Memory B cell (primary cell): ENCODE results near the gene ACTL6A.
A peak's percentile ranks its signal among the peaks of the same experiment; 100 is the strongest.
"Not testable (repeated sequence)": the region's sequence is repeated elsewhere in the genome, so short reads cannot be mapped to it uniquely, and the experiment has no call there.

Experiments
- ATAC-seq: fragments of 150-1000 bp; cut with Tn5 transposase; 2 replicates; pipeline ENCODE4 v1.10.0; 2021; ENCODE audit warnings: low read depth, mild to moderate bottlenecking, moderate library complexity
- DNase-seq, 2 donors: peaks; one replicate each; pipeline ENCODE4 v3.0.0; 2022; ENCODE audit warnings: low spot score in 2 of 2
- H3K27ac Mint-ChIP-seq: one replicate; pipeline ENCODE4 v1.8.0; 2022; ENCODE audit warnings: mild to moderate bottlenecking, moderate library complexity, mixed read lengths
- H3K27me3 Mint-ChIP-seq: one replicate; pipeline ENCODE4 v1.8.0; 2022; ENCODE audit warnings: mixed read lengths
- H3K36me3 Mint-ChIP-seq: one replicate; pipeline ENCODE4 v1.8.0; 2022; ENCODE audit warnings: mild to moderate bottlenecking, mixed read lengths
- H3K4me1 Mint-ChIP-seq: one replicate; pipeline ENCODE4 v1.8.0; 2022; ENCODE audit warnings: mixed read lengths
- H3K4me3 Mint-ChIP-seq: one replicate; pipeline ENCODE4 v1.8.0; 2022; ENCODE audit warnings: mild to moderate bottlenecking, moderate library complexity, mixed read lengths
- H3K9me3 Mint-ChIP-seq: one replicate; pipeline ENCODE4 v1.8.0; 2022; ENCODE audit warnings: mixed read lengths

Gene ACTL6A

DNA sequence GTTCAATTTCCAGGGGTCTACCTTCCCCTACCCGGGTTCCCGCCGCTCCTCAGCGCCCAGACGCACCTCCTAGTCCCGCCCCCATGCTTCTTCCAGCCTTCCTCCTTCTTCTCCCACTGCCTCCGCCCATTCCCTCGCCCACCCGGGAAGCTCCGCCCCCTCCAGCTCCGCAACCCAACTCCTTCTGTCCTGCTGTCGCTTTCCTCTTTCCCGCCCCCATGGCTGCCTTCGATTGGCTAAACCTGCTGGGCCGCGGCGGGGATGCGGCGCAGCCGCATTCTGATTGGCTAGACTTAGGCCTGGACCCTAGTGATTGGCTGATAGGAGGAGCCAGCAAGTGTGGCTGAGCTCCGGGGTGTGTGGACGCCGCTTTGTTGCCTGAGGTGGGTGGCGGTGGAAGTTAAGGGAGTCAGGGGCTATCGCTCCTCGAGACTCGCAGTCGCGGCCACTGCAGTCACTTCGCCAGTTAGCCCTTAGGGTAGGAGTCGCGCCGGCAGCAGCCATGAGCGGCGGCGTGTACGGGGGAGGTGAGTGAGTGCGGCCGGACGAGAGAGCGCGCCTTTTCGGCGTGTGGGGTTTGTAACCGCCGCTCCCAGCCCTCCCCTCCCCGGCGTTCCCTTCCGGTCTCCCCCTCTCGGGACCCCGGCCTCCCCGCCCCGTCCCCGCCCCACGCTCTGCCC is at the start of gene ACTL6A:
TSS of gene ACTL6A (plus strand) at position 336 of the 680 bp plus-strand sequence. CDS start at position 503, 167 bp downstream.
- H3K27me3 Mint-ChIP-seq = no peaks in the 10 kb centered on the region
- no peaks in the 10 kb centered on the region for H3K9me3 Mint-ChIP-seq
- H3K4me3 Mint-ChIP-seq = peak within 1 kb of the TSS; percentile 88
- no peaks in the 10 kb centered on the region for H3K36me3 Mint-ChIP-seq
- peak within 1 kb of the TSS; percentile 80 for H3K27ac Mint-ChIP-seq
- peaks cover 22% of the 10 kb centered on the region for H3K4me1 Mint-ChIP-seq
- DNase-seq (peak; percentile 85 to 94), ATAC-seq (peak; percentile 89)

GRCh38 chr3:179513862-179514261 is 48.9 kb upstream of the ACTL6A start:
- peaks cover 7% of the 10 kb centered on the region for H3K27me3 Mint-ChIP-seq
- no peak overlapping the region for H3K4me3 Mint-ChIP-seq
- ATAC-seq (no peak), DNase-seq (no peak)
- H3K27ac Mint-ChIP-seq = no peak overlapping the region
- H3K36me3 Mint-ChIP-seq = peaks cover 10% of the 10 kb centered on the region
- peaks cover 14% of the 10 kb centered on the region for H3K9me3 Mint-ChIP-seq
- no peaks in the 10 kb centered on the region for H3K4me1 Mint-ChIP-seq

- not testable (repeated sequence) for H3K4me1 Mint-ChIP-seq, DNase-seq, ATAC-seq, H3K4me3 Mint-ChIP-seq, H3K27me3 Mint-ChIP-seq, H3K36me3 Mint-ChIP-seq, H3K27ac Mint-ChIP-seq
- peaks cover 14% of the 10 kb centered on the region for H3K9me3 Mint-ChIP-seq
Measured at GRCh38 chr3:179516461-179517251, 46.1 kb upstream of the ACTL6A start.

- H3K4me3 Mint-ChIP-seq = no peak overlapping the region
- no peak for ATAC-seq
Measured at GRCh38 chr3:179526482-179526881, 36.2 kb upstream of the ACTL6A start.

DNA sequence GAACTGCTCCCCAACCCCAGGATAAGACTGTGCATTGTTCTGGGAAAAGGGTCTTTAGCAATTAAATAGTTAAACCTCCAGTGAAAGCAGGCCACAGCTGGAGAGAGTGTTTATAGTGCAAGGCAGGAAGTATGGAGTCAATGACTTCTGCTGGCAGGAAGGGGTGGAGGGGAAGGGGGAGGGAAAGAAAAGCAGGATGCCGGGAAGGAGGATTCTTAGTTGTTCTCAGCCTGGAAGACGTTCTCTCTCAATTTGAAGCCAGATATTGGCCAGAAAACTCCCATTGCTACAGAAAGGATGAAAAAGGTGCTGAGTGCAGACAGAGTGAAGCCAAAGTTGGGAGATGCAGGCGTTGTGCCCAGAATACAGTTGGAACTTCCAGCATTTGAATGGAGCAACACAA is 35.7 kb upstream of the ACTL6A start:
- no peaks in the 10 kb centered on the region for H3K36me3 Mint-ChIP-seq
- no peaks in the 10 kb centered on the region for H3K9me3 Mint-ChIP-seq
- no peaks in the 10 kb centered on the region for H3K4me1 Mint-ChIP-seq
- H3K27me3 Mint-ChIP-seq = peaks cover 9% of the 10 kb centered on the region
- no peak overlapping the region for H3K4me3 Mint-ChIP-seq
- no peak overlapping the region for H3K27ac Mint-ChIP-seq
- no peak for DNase-seq
- no peak for ATAC-seq

More at GRCh38 chr3:179526482-179526881, 36.2 kb upstream of the ACTL6A start:
- no peaks in the 10 kb centered on the region for H3K9me3 Mint-ChIP-seq
- H3K4me1 Mint-ChIP-seq = no peaks in the 10 kb centered on the region
- H3K27me3 Mint-ChIP-seq = peaks cover 9% of the 10 kb centered on the region
- DNase-seq = no peak
- H3K27ac Mint-ChIP-seq = no peak overlapping the region
- H3K36me3 Mint-ChIP-seq = no peaks in the 10 kb centered on the region

DNA sequence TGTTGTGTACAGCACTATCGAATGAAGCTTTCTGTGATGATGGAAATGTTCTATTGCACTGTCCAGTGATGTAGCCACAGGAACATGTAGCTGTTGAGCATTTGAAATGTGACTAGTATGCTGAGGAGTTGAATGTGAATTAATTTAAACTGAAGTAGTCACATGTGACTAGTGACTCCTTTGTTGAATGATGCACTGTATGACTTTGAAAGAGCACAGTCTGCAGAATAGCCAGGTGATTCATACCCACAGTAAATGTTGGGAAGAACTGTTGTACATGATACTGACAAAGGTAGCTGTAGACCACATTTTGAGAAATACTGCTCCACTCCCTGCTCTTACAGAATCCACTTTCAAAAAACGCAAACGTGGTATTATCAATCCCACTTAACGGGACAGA is 34.0 kb upstream of the ACTL6A start:
- ATAC-seq = no peak

GRCh38 chr3:179531576-179531975 is 31.1 kb upstream of the ACTL6A start:
- H3K4me1 Mint-ChIP-seq = no peaks in the 10 kb centered on the region
- no peak overlapping the region for H3K4me3 Mint-ChIP-seq
- no peak overlapping the region for H3K27ac Mint-ChIP-seq
- no peaks in the 10 kb centered on the region for H3K36me3 Mint-ChIP-seq
- no peaks in the 10 kb centered on the region for H3K9me3 Mint-ChIP-seq
- no peak for DNase-seq
- H3K27me3 Mint-ChIP-seq = peaks cover 4% of the 10 kb centered on the region
- ATAC-seq = no peak

More for the DNA sequence above, 34.0 kb upstream of the ACTL6A start:
- H3K36me3 Mint-ChIP-seq = no peaks in the 10 kb centered on the region
- no peaks in the 10 kb centered on the region for H3K9me3 Mint-ChIP-seq
- H3K4me1 Mint-ChIP-seq = no peaks in the 10 kb centered on the region
- no peak overlapping the region for H3K27ac Mint-ChIP-seq
- no peak for DNase-seq
- H3K4me3 Mint-ChIP-seq = no peak overlapping the region
- H3K27me3 Mint-ChIP-seq = peaks cover 9% of the 10 kb centered on the region

GRCh38 chr3:179533274-179533673 is 29.5 kb upstream of the ACTL6A start:
- ATAC-seq (no peak), DNase-seq (no peak)
- Mint-ChIP-seq H3K27ac (no peak overlapping the region), H3K4me1 (no peaks in the 10 kb centered on the region), H3K9me3 (no peaks in the 10 kb centered on the region), H3K27me3 (peaks cover 4% of the 10 kb centered on the region), H3K4me3 (no peak overlapping the region), H3K36me3 (no peaks in the 10 kb centered on the region)

GRCh38 chr3:179536256-179536655 is 26.5 kb upstream of the ACTL6A start:
- DNase-seq (no peak), ATAC-seq (no peak)
- Mint-ChIP-seq H3K9me3 (no peaks in the 10 kb centered on the region), H3K36me3 (no peaks in the 10 kb centered on the region), H3K4me3 (no peak overlapping the region), H3K27ac (no peak overlapping the region), H3K27me3 (peaks cover 6% of the 10 kb centered on the region), H3K4me1 (no peaks in the 10 kb centered on the region)

GRCh38 chr3:179541094-179541493 is 21.6 kb upstream of the ACTL6A start:
- DNase-seq (no peak), ATAC-seq (no peak)
- Mint-ChIP-seq H3K27ac (no peak overlapping the region), H3K27me3 (peaks cover 2% of the 10 kb centered on the region), H3K4me3 (no peak overlapping the region), H3K4me1 (no peaks in the 10 kb centered on the region), H3K9me3 (no peaks in the 10 kb centered on the region), H3K36me3 (no peaks in the 10 kb centered on the region)

- no peak for ATAC-seq
- H3K4me1 Mint-ChIP-seq = no peaks in the 10 kb centered on the region
- no peaks in the 10 kb centered on the region for H3K9me3 Mint-ChIP-seq
- no peak overlapping the region for H3K4me3 Mint-ChIP-seq
- DNase-seq = no peak
- H3K27me3 Mint-ChIP-seq = peaks cover 2% of the 10 kb centered on the region
- H3K36me3 Mint-ChIP-seq = no peaks in the 10 kb centered on the region
- no peak overlapping the region for H3K27ac Mint-ChIP-seq
Measured at GRCh38 chr3:179541596-179541995, 21.1 kb upstream of the ACTL6A start.

GRCh38 chr3:179542375-179542774 is 20.4 kb upstream of the ACTL6A start:
- H3K27ac Mint-ChIP-seq = no peak overlapping the region

DNA sequence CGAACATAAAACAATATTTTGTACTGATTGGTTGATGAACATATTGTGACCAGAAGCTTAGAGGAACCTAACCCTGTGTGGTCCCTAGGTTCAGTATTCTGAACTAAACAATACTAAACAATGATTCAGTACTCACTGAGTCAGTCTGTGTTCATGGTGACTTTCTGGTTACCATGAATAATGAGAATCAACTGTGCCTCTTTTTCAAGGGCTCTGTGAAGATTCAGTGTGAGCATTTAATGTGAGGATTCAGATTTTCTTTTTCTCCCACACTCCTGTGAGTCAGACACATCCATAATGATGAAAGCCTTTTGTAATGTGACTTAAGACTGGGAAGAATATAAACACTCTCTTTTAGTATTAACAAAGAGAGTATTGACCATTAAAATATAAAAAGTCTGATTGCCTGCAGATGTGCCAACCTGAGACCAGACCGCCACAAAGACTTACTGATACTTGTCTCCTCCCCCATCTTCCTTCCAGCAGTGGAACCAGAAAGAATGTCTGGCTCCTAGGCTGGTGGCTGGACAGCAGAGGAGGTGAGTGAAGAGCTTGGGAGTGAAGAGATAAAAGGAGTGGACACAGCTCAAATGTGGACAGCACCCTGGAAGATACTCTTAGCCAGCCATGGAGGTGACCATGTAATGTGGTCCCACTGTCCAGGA is 17.6 kb upstream of the ACTL6A start:
- peaks cover 2% of the 10 kb centered on the region for H3K27me3 Mint-ChIP-seq
- H3K27ac Mint-ChIP-seq = no peak overlapping the region
- H3K4me3 Mint-ChIP-seq = no peak overlapping the region
- H3K36me3 Mint-ChIP-seq = no peaks in the 10 kb centered on the region
- no peak for DNase-seq
- ATAC-seq = no peak
- H3K4me1 Mint-ChIP-seq = no peaks in the 10 kb centered on the region
- no peaks in the 10 kb centered on the region for H3K9me3 Mint-ChIP-seq

More at GRCh38 chr3:179542375-179542774, 20.4 kb upstream of the ACTL6A start:
- DNase-seq = no peak
- H3K36me3 Mint-ChIP-seq = no peaks in the 10 kb centered on the region
- no peaks in the 10 kb centered on the region for H3K9me3 Mint-ChIP-seq
- ATAC-seq = no peak
- H3K27me3 Mint-ChIP-seq = peaks cover 2% of the 10 kb centered on the region
- no peaks in the 10 kb centered on the region for H3K4me1 Mint-ChIP-seq
- no peak overlapping the region for H3K4me3 Mint-ChIP-seq

- no peaks in the 10 kb centered on the region for H3K9me3 Mint-ChIP-seq
- no peak overlapping the region for H3K4me3 Mint-ChIP-seq
- no peak overlapping the region for H3K27ac Mint-ChIP-seq
- no peak for ATAC-seq
- no peak for DNase-seq
- H3K36me3 Mint-ChIP-seq = no peaks in the 10 kb centered on the region
- no peaks in the 10 kb centered on the region for H3K4me1 Mint-ChIP-seq
- no peaks in the 10 kb centered on the region for H3K27me3 Mint-ChIP-seq
Measured at GRCh38 chr3:179546814-179547241, 15.9 kb upstream of the ACTL6A start.
